ENCODE measurements around the gene RPUSD1. TPM values are rescaled to one million over a fixed set of nuclear protein-coding genes. Genes with fewer than 3 reads are reported as not detected.
"Not testable (repeated sequence)": the region's sequence is repeated elsewhere in the genome, so short reads cannot be mapped to it uniquely, and the experiment has no call there.

The RPUSD1 gene
- total and polyA plus RNA-seq, 2 donors, result 16.9 to 20.9 TPM

- H3K4me1 ChIP-seq (ENCODE audit: control insufficient read depth in 2 of 2, insufficient read depth in 2 of 2, low read length in 2 of 2), result peaks cover 2 to 3% of the 10 kb centered on the region in 2 donors
- H3K9me3 ChIP-seq (ENCODE audit: control insufficient read depth in 2 of 2, insufficient read depth in 1 of 2, low read length in 1 of 2), result no peaks in the 10 kb centered on the region
- peaks cover 14 to 26% of the 10 kb centered on the region in 2 donors for H3K36me3 ChIP-seq (ENCODE audit: control insufficient read depth in 2 of 2, insufficient read depth in 2 of 2, low read length in 1 of 2)
- WGBS, result 78% methylated on average over 6 of the region's 6 CpGs
- DNase-seq (ENCODE audit: low read depth in 6 of 9, low spot score in 9 of 9), result no peak
- H3K4me3 ChIP-seq (ENCODE audit: low read length in 2 of 2), result no peak overlapping the region
- peaks cover 0 to 30% of the 10 kb centered on the region in 2 donors for H3K27me3 ChIP-seq (ENCODE audit: control insufficient read depth in 2 of 2, insufficient read depth in 1 of 2, low read length in 1 of 2)
- H3K27ac ChIP-seq (ENCODE audit: low read depth in 1 of 2, low read length in 1 of 2), result no peak overlapping the region
These were observed 5.9 kb downstream of the RPUSD1 start for GRCh38 chr16:782258-782657.

- DNase-seq (ENCODE audit: low read depth in 6 of 9, low spot score in 9 of 9), result no peak
- 78% methylated on average over 19 of the region's 19 CpGs for WGBS
- H3K27me3 ChIP-seq (ENCODE audit: control insufficient read depth in 2 of 2, insufficient read depth in 1 of 2, low read length in 1 of 2), result peaks cover 0 to 30% of the 10 kb centered on the region in 2 donors
These were observed 6.7 kb downstream of the RPUSD1 start for GRCh38 chr16:781346-782010.

GRCh38 chr16:780296-780695 is 7.9 kb downstream of the RPUSD1 start:
- Histone ChIP-seq H3K4me1 (ENCODE audit: control insufficient read depth in 2 of 2, insufficient read depth in 2 of 2, low read length in 2 of 2) (no peaks in the 10 kb centered on the region), H3K27me3 (ENCODE audit: control insufficient read depth in 2 of 2, insufficient read depth in 1 of 2, low read length in 1 of 2) (peaks cover 0 to 35% of the 10 kb centered on the region in 2 donors)

More at GRCh38 chr16:781346-782010, 6.7 kb downstream of the RPUSD1 start:
- no peaks in the 10 kb centered on the region for H3K9me3 ChIP-seq (ENCODE audit: control insufficient read depth in 2 of 2, insufficient read depth in 1 of 2, low read length in 1 of 2)
- peaks cover 11 to 18% of the 10 kb centered on the region in 2 donors for H3K36me3 ChIP-seq (ENCODE audit: control insufficient read depth in 2 of 2, insufficient read depth in 2 of 2, low read length in 1 of 2)
- no peak overlapping the region for H3K4me3 ChIP-seq (ENCODE audit: low read length in 2 of 2)
- no peak overlapping the region for H3K27ac ChIP-seq (ENCODE audit: low read depth in 1 of 2, low read length in 1 of 2)
- H3K4me1 ChIP-seq (ENCODE audit: control insufficient read depth in 2 of 2, insufficient read depth in 2 of 2, low read length in 2 of 2), result no peaks in the 10 kb centered on the region

GRCh38 chr16:779561-779960 is 8.6 kb downstream of the RPUSD1 start:
- H3K4me1 ChIP-seq (ENCODE audit: control insufficient read depth in 2 of 2, insufficient read depth in 2 of 2, low read length in 2 of 2), result no peaks in the 10 kb centered on the region
- H3K36me3 ChIP-seq (ENCODE audit: control insufficient read depth in 2 of 2, insufficient read depth in 2 of 2, low read length in 1 of 2), result peaks cover 0 to 1% of the 10 kb centered on the region in 2 donors
- DNase-seq (ENCODE audit: low read depth in 6 of 9, low spot score in 9 of 9), result no peak
- H3K9me3 ChIP-seq (ENCODE audit: control insufficient read depth in 2 of 2, insufficient read depth in 1 of 2, low read length in 1 of 2), result no peaks in the 10 kb centered on the region
- H3K27ac ChIP-seq (ENCODE audit: low read depth in 1 of 2, low read length in 1 of 2), result no peak overlapping the region
- no peak overlapping the region for H3K4me3 ChIP-seq (ENCODE audit: low read length in 2 of 2)
- WGBS, result 87% methylated on average over 13 of the region's 13 CpGs
- peaks cover 0 to 35% of the 10 kb centered on the region in 2 donors for H3K27me3 ChIP-seq (ENCODE audit: control insufficient read depth in 2 of 2, insufficient read depth in 1 of 2, low read length in 1 of 2)

More at GRCh38 chr16:780296-780695, 7.9 kb downstream of the RPUSD1 start:
- no peak overlapping the region for H3K27ac ChIP-seq (ENCODE audit: low read depth in 1 of 2, low read length in 1 of 2)
- no peaks in the 10 kb centered on the region for H3K9me3 ChIP-seq (ENCODE audit: control insufficient read depth in 2 of 2, insufficient read depth in 1 of 2, low read length in 1 of 2)
- no peak overlapping the region for H3K4me3 ChIP-seq (ENCODE audit: low read length in 2 of 2)
- WGBS, result 97% methylated on average over 16 of the region's 16 CpGs
- H3K36me3 ChIP-seq (ENCODE audit: control insufficient read depth in 2 of 2, insufficient read depth in 2 of 2, low read length in 1 of 2), result peaks cover 3 to 7% of the 10 kb centered on the region in 2 donors
- DNase-seq (ENCODE audit: low read depth in 6 of 9, low spot score in 9 of 9), result no peak

- H3K36me3 ChIP-seq (ENCODE audit: control insufficient read depth in 2 of 2, insufficient read depth in 2 of 2, low read length in 1 of 2), result no peaks in the 10 kb centered on the region
- peaks cover 0 to 35% of the 10 kb centered on the region in 2 donors for H3K27me3 ChIP-seq (ENCODE audit: control insufficient read depth in 2 of 2, insufficient read depth in 1 of 2, low read length in 1 of 2)
- DNase-seq (ENCODE audit: low read depth in 6 of 9, low spot score in 9 of 9), result no peak
- H3K4me3 ChIP-seq (ENCODE audit: low read length in 2 of 2), result no peak overlapping the region
- H3K4me1 ChIP-seq (ENCODE audit: control insufficient read depth in 2 of 2, insufficient read depth in 2 of 2, low read length in 2 of 2), result no peaks in the 10 kb centered on the region
- H3K9me3 ChIP-seq (ENCODE audit: control insufficient read depth in 2 of 2, insufficient read depth in 1 of 2, low read length in 1 of 2), result no peaks in the 10 kb centered on the region
- 88% methylated on average over 6 of the region's 6 CpGs for WGBS
- no peak overlapping the region for H3K27ac ChIP-seq (ENCODE audit: low read depth in 1 of 2, low read length in 1 of 2)
These were observed 9.2 kb downstream of the RPUSD1 start for GRCh38 chr16:778909-779527.

- Histone ChIP-seq H3K36me3 (ENCODE audit: control insufficient read depth in 2 of 2, insufficient read depth in 2 of 2, low read length in 1 of 2) (no peaks in the 10 kb centered on the region), H3K27ac (ENCODE audit: low read depth in 1 of 2, low read length in 1 of 2) (no peak overlapping the region), H3K4me1 (ENCODE audit: control insufficient read depth in 2 of 2, insufficient read depth in 2 of 2, low read length in 2 of 2) (no peaks in the 10 kb centered on the region), H3K4me3 (ENCODE audit: low read length in 2 of 2) (no peak overlapping the region), H3K9me3 (ENCODE audit: control insufficient read depth in 2 of 2, insufficient read depth in 1 of 2, low read length in 1 of 2) (no peaks in the 10 kb centered on the region), H3K27me3 (ENCODE audit: control insufficient read depth in 2 of 2, insufficient read depth in 1 of 2, low read length in 1 of 2) (peaks cover 0 to 35% of the 10 kb centered on the region in 2 donors)
- WGBS, result 94% methylated on average over 11 of the region's 11 CpGs
- no peak for DNase-seq (ENCODE audit: low read depth in 6 of 9, low spot score in 9 of 9)
These were observed 9.7 kb downstream of the RPUSD1 start for GRCh38 chr16:778447-778846.

GRCh38 chr16:777826-778225 is 10.4 kb downstream of the RPUSD1 start:
- peaks cover 0 to 32% of the 10 kb centered on the region in 2 donors for H3K27me3 ChIP-seq (ENCODE audit: control insufficient read depth in 2 of 2, insufficient read depth in 1 of 2, low read length in 1 of 2)
- H3K9me3 ChIP-seq (ENCODE audit: control insufficient read depth in 2 of 2, insufficient read depth in 1 of 2, low read length in 1 of 2), result no peaks in the 10 kb centered on the region
- WGBS, result 23% methylated on average over 16 of the region's 16 CpGs
- no peak overlapping the region for H3K27ac ChIP-seq (ENCODE audit: low read depth in 1 of 2, low read length in 1 of 2)
- H3K4me3 ChIP-seq (ENCODE audit: low read length in 2 of 2), result no peak overlapping the region
- H3K36me3 ChIP-seq (ENCODE audit: control insufficient read depth in 2 of 2, insufficient read depth in 2 of 2, low read length in 1 of 2), result no peaks in the 10 kb centered on the region
- no peaks in the 10 kb centered on the region for H3K4me1 ChIP-seq (ENCODE audit: control insufficient read depth in 2 of 2, insufficient read depth in 2 of 2, low read length in 2 of 2)
- DNase-seq (ENCODE audit: low read depth in 6 of 9, low spot score in 9 of 9), result no peak

GRCh38 chr16:776824-777223 is 11.4 kb downstream of the RPUSD1 start:
- Histone ChIP-seq H3K27me3 (ENCODE audit: control insufficient read depth in 2 of 2, insufficient read depth in 1 of 2, low read length in 1 of 2) (peaks cover 0 to 31% of the 10 kb centered on the region in 2 donors), H3K36me3 (ENCODE audit: control insufficient read depth in 2 of 2, insufficient read depth in 2 of 2, low read length in 1 of 2) (no peaks in the 10 kb centered on the region), H3K4me1 (ENCODE audit: control insufficient read depth in 2 of 2, insufficient read depth in 2 of 2, low read length in 2 of 2) (no peaks in the 10 kb centered on the region), H3K4me3 (ENCODE audit: low read length in 2 of 2) (no peak overlapping the region), H3K9me3 (ENCODE audit: control insufficient read depth in 2 of 2, insufficient read depth in 1 of 2, low read length in 1 of 2) (no peaks in the 10 kb centered on the region), H3K27ac (ENCODE audit: low read depth in 1 of 2, low read length in 1 of 2) (no peak overlapping the region)
- 97% methylated on average over 9 of the region's 9 CpGs for WGBS
- DNase-seq (ENCODE audit: low read depth in 6 of 9, low spot score in 9 of 9), result no peak

GRCh38 chr16:776298-776697 is 11.9 kb downstream of the RPUSD1 start:
- DNase-seq (ENCODE audit: low read depth in 6 of 9, low spot score in 9 of 9); H3K4me1 ChIP-seq (ENCODE audit: control insufficient read depth in 2 of 2, insufficient read depth in 2 of 2, low read length in 2 of 2); H3K27ac ChIP-seq (ENCODE audit: low read depth in 1 of 2, low read length in 1 of 2); H3K4me3 ChIP-seq (ENCODE audit: low read length in 2 of 2); H3K9me3 ChIP-seq (ENCODE audit: control insufficient read depth in 2 of 2, insufficient read depth in 1 of 2, low read length in 1 of 2); H3K36me3 ChIP-seq (ENCODE audit: control insufficient read depth in 2 of 2, insufficient read depth in 2 of 2, low read length in 1 of 2): not testable (repeated sequence)
- H3K27me3 ChIP-seq (ENCODE audit: control insufficient read depth in 2 of 2, insufficient read depth in 1 of 2, low read length in 1 of 2), result peaks cover 0 to 27% of the 10 kb centered on the region in 2 donors
- WGBS, result 95% methylated on average over 10 of the region's 10 CpGs

All from thymus (tissue), 11 donors.